Measurements from ENCODE around the gene PHKB. TPM values are rescaled to one million over a fixed set of nuclear protein-coding genes. Genes with fewer than 3 reads are reported as not detected.

Gene PHKB
- total and polyA plus RNA-seq, 2 donors (not counting 1 experiment from before 2014, with no cell fraction given), result 79.0 to 103 TPM

GRCh38 chr16:47473792-47474191, 12.7 kb downstream of the PHKB start:
- H4K20me1 ChIP-seq (ENCODE audit: control insufficient read depth, extremely low read depth, insufficient read depth, low read length), result no peaks in the 10 kb centered on the region
- no peaks in the 10 kb centered on the region for H3K36me3 ChIP-seq (ENCODE audit: control insufficient read depth, insufficient read depth, low read length)
- H2AFZ ChIP-seq (ENCODE audit: low read length), result no peak overlapping the region
- no peaks in the 10 kb centered on the region for H3K27me3 ChIP-seq (ENCODE audit: control insufficient read depth, insufficient read depth, low read length)
- TF ChIP-seq CTCF (conservative IDR thresholded peaks at IDR 0.05 in 1 of 2, IDR thresholded peaks at IDR 0.05 in 1 of 2; ENCODE audit: low read depth in 1 of 2, low read length in 2 of 2) (no peak), EZH2 (IDR thresholded peaks at IDR 0.05; ENCODE audit: low read length, missing control alignments) (no peak)
- H3K4me1 ChIP-seq (ENCODE audit: control insufficient read depth, extremely low read depth, insufficient read depth, low read length), result no peaks in the 10 kb centered on the region
- H3K79me2 ChIP-seq (ENCODE audit: control insufficient read depth, insufficient read depth, low read length), result no peaks in the 10 kb centered on the region
- no peak overlapping the region for H3K4me3 ChIP-seq (replicated peaks in 1 of 4; ENCODE audit: control extremely low read depth in 1 of 4, insufficient read depth in 1 of 4, low read depth in 3 of 4, low read length in 4 of 4)
- H3K4me2 ChIP-seq (ENCODE audit: extremely low read depth, insufficient read depth, low read length), result no peak overlapping the region
- DNase-seq (ENCODE audit: low read depth in 2 of 2), result no peak
- H3K9me3 ChIP-seq (ENCODE audit: control insufficient read depth, insufficient read depth, low read depth, low read length), result no peaks in the 10 kb centered on the region
- H3K9ac ChIP-seq (ENCODE audit: insufficient read depth, low read length), result no peak overlapping the region
- no peak overlapping the region for H3K27ac ChIP-seq (ENCODE audit: insufficient read depth, low read length)

DNA sequence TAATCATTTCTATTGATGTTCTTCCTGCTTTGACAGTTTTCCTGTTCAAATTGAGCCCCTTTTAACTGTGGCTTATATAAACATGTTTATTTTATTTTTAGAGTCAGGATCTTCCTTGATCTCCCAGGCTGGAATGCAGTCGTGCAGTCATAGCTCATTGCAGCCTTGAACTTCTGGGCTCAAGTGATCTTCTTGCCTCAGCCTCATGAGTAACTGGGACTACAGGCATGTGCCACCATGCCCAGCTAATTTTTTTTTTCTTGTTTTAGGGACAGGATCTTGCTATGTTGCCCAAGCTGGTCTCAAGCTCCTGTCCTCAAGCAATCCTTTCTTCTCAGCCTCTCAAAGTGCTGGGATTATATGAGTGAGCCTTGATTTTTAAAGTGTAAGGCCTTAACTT, 14.7 kb downstream of the PHKB start:
- Histone ChIP-seq H3K9ac (ENCODE audit: insufficient read depth, low read length) (no peak overlapping the region), H3K4me3 (replicated peaks in 1 of 4; ENCODE audit: control extremely low read depth in 1 of 4, insufficient read depth in 1 of 4, low read depth in 3 of 4, low read length in 4 of 4) (no peak overlapping the region), H4K20me1 (ENCODE audit: control insufficient read depth, extremely low read depth, insufficient read depth, low read length) (no peaks in the 10 kb centered on the region), H3K9me3 (ENCODE audit: control insufficient read depth, insufficient read depth, low read depth, low read length) (no peaks in the 10 kb centered on the region), H3K79me2 (ENCODE audit: control insufficient read depth, insufficient read depth, low read length) (no peaks in the 10 kb centered on the region), H3K27ac (ENCODE audit: insufficient read depth, low read length) (no peak overlapping the region), H2AFZ (ENCODE audit: low read length) (no peak overlapping the region), H3K4me1 (ENCODE audit: control insufficient read depth, extremely low read depth, insufficient read depth, low read length) (no peaks in the 10 kb centered on the region), H3K36me3 (ENCODE audit: control insufficient read depth, insufficient read depth, low read length) (no peaks in the 10 kb centered on the region), H3K27me3 (ENCODE audit: control insufficient read depth, insufficient read depth, low read length) (no peaks in the 10 kb centered on the region), H3K4me2 (ENCODE audit: extremely low read depth, insufficient read depth, low read length) (no peak overlapping the region)
- no peak for TF ChIP-seq CTCF (conservative IDR thresholded peaks at IDR 0.05 in 1 of 2, IDR thresholded peaks at IDR 0.05 in 1 of 2; ENCODE audit: low read depth in 1 of 2, low read length in 2 of 2)
- no peak for TF ChIP-seq EZH2 (IDR thresholded peaks at IDR 0.05; ENCODE audit: low read length, missing control alignments)
- DNase-seq (ENCODE audit: low read depth in 2 of 2), result peak in 1 of 2 donors; percentile 21

DNA sequence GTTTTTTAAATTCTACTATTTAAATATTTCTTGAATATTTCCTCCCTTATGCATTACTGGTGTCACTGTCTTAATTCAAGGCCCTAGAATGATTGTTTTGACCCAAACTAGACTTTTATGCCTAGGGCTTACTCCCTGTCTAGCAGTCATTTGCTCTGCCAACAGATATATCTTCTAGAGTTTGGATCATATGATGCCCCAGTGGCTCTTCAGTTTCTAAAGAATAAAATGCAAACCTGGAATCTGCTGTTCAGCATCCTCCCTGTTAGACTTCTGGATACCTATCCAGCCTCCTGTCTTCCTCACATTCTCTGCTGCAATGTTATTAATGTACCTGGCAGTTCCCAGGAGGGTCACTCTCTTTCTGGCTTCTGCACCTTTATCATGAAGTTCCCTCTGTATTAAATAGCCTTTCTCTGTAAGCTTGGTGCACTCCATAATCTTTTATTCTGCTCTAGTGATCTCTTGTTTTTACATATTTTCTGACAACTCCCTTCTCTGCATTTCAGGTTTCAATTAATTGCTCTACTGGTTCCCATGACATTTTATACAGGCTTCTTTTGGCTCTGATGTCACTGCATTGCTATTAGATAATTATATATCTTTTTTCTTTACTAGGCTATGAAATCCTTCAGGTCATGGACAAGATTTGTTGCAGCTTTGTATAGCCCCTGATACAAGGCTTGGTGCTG, 15.7 kb downstream of the PHKB start:
- no peaks in the 10 kb centered on the region for H3K27me3 ChIP-seq (ENCODE audit: control insufficient read depth, insufficient read depth, low read length)
- H3K79me2 ChIP-seq (ENCODE audit: control insufficient read depth, insufficient read depth, low read length), result no peaks in the 10 kb centered on the region
- TF ChIP-seq EZH2 (IDR thresholded peaks at IDR 0.05; ENCODE audit: low read length, missing control alignments), result no peak
- TF ChIP-seq CTCF (conservative IDR thresholded peaks at IDR 0.05 in 1 of 2, IDR thresholded peaks at IDR 0.05 in 1 of 2; ENCODE audit: low read depth in 1 of 2, low read length in 2 of 2), result no peak
- H3K36me3 ChIP-seq (ENCODE audit: control insufficient read depth, insufficient read depth, low read length), result no peaks in the 10 kb centered on the region
- H4K20me1 ChIP-seq (ENCODE audit: control insufficient read depth, extremely low read depth, insufficient read depth, low read length), result no peaks in the 10 kb centered on the region
- H3K4me1 ChIP-seq (ENCODE audit: control insufficient read depth, extremely low read depth, insufficient read depth, low read length), result no peaks in the 10 kb centered on the region
- no peaks in the 10 kb centered on the region for H3K9me3 ChIP-seq (ENCODE audit: control insufficient read depth, insufficient read depth, low read depth, low read length)
- no peak overlapping the region for H3K4me3 ChIP-seq (replicated peaks in 1 of 4; ENCODE audit: control extremely low read depth in 1 of 4, insufficient read depth in 1 of 4, low read depth in 3 of 4, low read length in 4 of 4)
- DNase-seq (ENCODE audit: low read depth in 2 of 2), result no peak
- H3K9ac ChIP-seq (ENCODE audit: insufficient read depth, low read length), result no peak overlapping the region
- H3K4me2 ChIP-seq (ENCODE audit: extremely low read depth, insufficient read depth, low read length), result no peak overlapping the region
- no peak overlapping the region for H3K27ac ChIP-seq (ENCODE audit: insufficient read depth, low read length)
- H2AFZ ChIP-seq (ENCODE audit: low read length), result no peak overlapping the region
